ES-I3 (cell line): ENCODE results near the gene SLC9A4.

ENCODE experiments used
- H3K36me3 ChIP-seq: 2 replicates; pipeline ENCODE4 v1.6.1; 2013; ENCODE audit warnings: mild to moderate bottlenecking, low read length, control low read depth, moderate library complexity; ENCODE audit not compliant: insufficient read depth
- H3K4me1 ChIP-seq: 2 replicates; pipeline ENCODE4 v1.6.1; 2013; ENCODE audit warnings: mild to moderate bottlenecking, control low read depth, low read length; ENCODE audit not compliant: insufficient read depth
- H3K9ac ChIP-seq: 2 replicates; pipeline ENCODE4 v1.6.1; 2013; ENCODE audit warnings: low read depth, mild to moderate bottlenecking, low read length, moderate library complexity
- H3K9me3 ChIP-seq: 2 replicates; pipeline ENCODE4 v1.6.1; 2013; ENCODE audit warnings: mild to moderate bottlenecking, low read length, moderate library complexity; ENCODE audit not compliant: control insufficient read depth, insufficient read depth

The SLC9A4 gene

GRCh38 chr2:102520009-102520408 lies 47.0 kb downstream of the SLC9A4 start:
- no peaks in the 10 kb centered on the region for H3K4me1 ChIP-seq
- no peaks in the 10 kb centered on the region for H3K9me3 ChIP-seq
- H3K36me3 ChIP-seq, result no peaks in the 10 kb centered on the region
- H3K9ac ChIP-seq, result no peak overlapping the region

GRCh38 chr2:102520801-102521200 lies 47.8 kb downstream of the SLC9A4 start:
- Histone ChIP-seq H3K4me1 (no peaks in the 10 kb centered on the region), H3K9me3 (no peaks in the 10 kb centered on the region), H3K36me3 (no peaks in the 10 kb centered on the region), H3K9ac (no peak overlapping the region)

- no peaks in the 10 kb centered on the region for H3K9me3 ChIP-seq
- no peaks in the 10 kb centered on the region for H3K36me3 ChIP-seq
- H3K4me1 ChIP-seq, result no peaks in the 10 kb centered on the region
- H3K9ac ChIP-seq, result no peak overlapping the region
These were observed 49.1 kb downstream of the SLC9A4 start for GRCh38 chr2:102522162-102522561.

- Histone ChIP-seq H3K36me3 (no peaks in the 10 kb centered on the region), H3K9me3 (no peaks in the 10 kb centered on the region), H3K9ac (no peak overlapping the region), H3K4me1 (no peaks in the 10 kb centered on the region)
These were observed 49.9 kb downstream of the SLC9A4 start for GRCh38 chr2:102522890-102523289.

- H3K4me1 ChIP-seq, result no peaks in the 10 kb centered on the region
- H3K9ac ChIP-seq, result no peak overlapping the region
- H3K36me3 ChIP-seq, result no peaks in the 10 kb centered on the region
- H3K9me3 ChIP-seq, result no peaks in the 10 kb centered on the region
These were observed 50.6 kb downstream of the SLC9A4 start for GRCh38 chr2:102523651-102524050.

- Histone ChIP-seq H3K9me3 (no peaks in the 10 kb centered on the region), H3K36me3 (no peaks in the 10 kb centered on the region), H3K9ac (no peak overlapping the region), H3K4me1 (no peaks in the 10 kb centered on the region)
These were observed 54.1 kb downstream of the SLC9A4 start for GRCh38 chr2:102527086-102527485.

- Histone ChIP-seq H3K4me1 (no peaks in the 10 kb centered on the region), H3K9ac (no peak overlapping the region), H3K9me3 (no peaks in the 10 kb centered on the region), H3K36me3 (no peaks in the 10 kb centered on the region)
These were observed 65.5 kb downstream of the SLC9A4 start for GRCh38 chr2:102538491-102538890.

- H3K9me3 ChIP-seq, result no peaks in the 10 kb centered on the region
- H3K4me1 ChIP-seq, result no peaks in the 10 kb centered on the region
- no peaks in the 10 kb centered on the region for H3K36me3 ChIP-seq
- H3K9ac ChIP-seq, result no peak overlapping the region
These were observed 67.9 kb downstream of the SLC9A4 start for GRCh38 chr2:102540882-102541281.

GRCh38 chr2:102544182-102544581 lies 71.2 kb downstream of the SLC9A4 start:
- Histone ChIP-seq H3K9ac (no peak overlapping the region), H3K36me3 (no peaks in the 10 kb centered on the region), H3K4me1 (no peaks in the 10 kb centered on the region), H3K9me3 (no peaks in the 10 kb centered on the region)

GRCh38 chr2:102547462-102547861 lies 74.4 kb downstream of the SLC9A4 start:
- Histone ChIP-seq H3K9me3 (no peaks in the 10 kb centered on the region), H3K4me1 (no peaks in the 10 kb centered on the region), H3K9ac (no peak overlapping the region), H3K36me3 (no peaks in the 10 kb centered on the region)

GRCh38 chr2:102549027-102549426 lies 76.0 kb downstream of the SLC9A4 start:
- Histone ChIP-seq H3K36me3 (no peaks in the 10 kb centered on the region), H3K4me1 (no peaks in the 10 kb centered on the region), H3K9ac (no peak overlapping the region), H3K9me3 (no peaks in the 10 kb centered on the region)

GRCh38 chr2:102550151-102550550 lies 77.1 kb downstream of the SLC9A4 start:
- Histone ChIP-seq H3K9me3 (no peaks in the 10 kb centered on the region), H3K36me3 (no peaks in the 10 kb centered on the region), H3K9ac (no peak overlapping the region), H3K4me1 (no peaks in the 10 kb centered on the region)

- H3K4me1 ChIP-seq, result no peaks in the 10 kb centered on the region
- H3K9me3 ChIP-seq, result no peaks in the 10 kb centered on the region
- no peak overlapping the region for H3K9ac ChIP-seq
- H3K36me3 ChIP-seq, result no peaks in the 10 kb centered on the region
These were observed 78.5 kb downstream of the SLC9A4 start for GRCh38 chr2:102551329-102552096.

GRCh38 chr2:102553601-102554000 lies 80.6 kb downstream of the SLC9A4 start:
- Histone ChIP-seq H3K36me3 (no peaks in the 10 kb centered on the region), H3K9ac (no peak overlapping the region), H3K4me1 (no peaks in the 10 kb centered on the region), H3K9me3 (no peaks in the 10 kb centered on the region)

- H3K4me1 ChIP-seq, result no peaks in the 10 kb centered on the region
- no peak overlapping the region for H3K9ac ChIP-seq
- no peaks in the 10 kb centered on the region for H3K36me3 ChIP-seq
- H3K9me3 ChIP-seq, result no peaks in the 10 kb centered on the region
These were observed 85.4 kb downstream of the SLC9A4 start for GRCh38 chr2:102558463-102558862.
